Mucosa of stomach (tissue), 1 donor: ENCODE measurements around the gene MAST2.

Experiments
- H3K27me3 ChIP-seq: one replicate; pipeline ENCODE4 v1.7.0; 2013; ENCODE audit warnings: mild to moderate bottlenecking, low read length; ENCODE audit not compliant: control insufficient read depth, insufficient read depth
- H3K36me3 ChIP-seq: one replicate; pipeline ENCODE4 v1.7.0; 2013; ENCODE audit warnings: low read length; ENCODE audit not compliant: control insufficient read depth, insufficient read depth
- H3K4me1 ChIP-seq: one replicate; pipeline ENCODE4 v1.7.0; 2013; ENCODE audit warnings: mild to moderate bottlenecking, low read length; ENCODE audit not compliant: control insufficient read depth, insufficient read depth
- H3K4me3 ChIP-seq: one replicate; pipeline ENCODE4 v1.7.0; 2013; ENCODE audit warnings: low read length
- H3K9ac ChIP-seq: one replicate; pipeline ENCODE4 v1.7.0; 2013; ENCODE audit warnings: mild to moderate bottlenecking, low read length, moderate library complexity
- H3K9me3 ChIP-seq: one replicate; pipeline ENCODE4 v1.7.0; 2013; ENCODE audit warnings: mild to moderate bottlenecking, low read length, moderate library complexity; ENCODE audit not compliant: control insufficient read depth
- donor health status: Pancreatic carcinoma.

MAST2 gene

DNA sequence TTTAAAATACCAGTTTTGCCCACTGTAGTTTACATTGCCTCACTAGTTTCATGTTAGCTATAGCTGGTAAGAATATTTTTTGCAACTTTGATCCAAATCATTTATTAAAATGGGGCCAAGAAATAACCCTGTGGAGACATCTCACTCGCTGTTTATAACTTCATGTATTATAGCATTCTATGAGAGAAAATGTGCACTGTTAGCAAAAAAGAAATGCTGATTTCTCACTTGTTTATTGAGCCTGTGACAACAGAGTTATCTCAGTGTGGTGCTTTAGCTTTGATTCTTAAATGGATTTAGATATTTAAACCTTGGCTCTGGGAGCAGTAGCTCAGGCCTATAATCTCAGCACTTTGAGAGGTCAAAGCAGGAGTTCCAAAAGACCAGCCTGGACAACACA lies 201.1 kb downstream of the MAST2 start:
- no peaks in the 10 kb centered on the region for H3K9me3 ChIP-seq
- H3K36me3 ChIP-seq = no peaks in the 10 kb centered on the region
- no peaks in the 10 kb centered on the region for H3K27me3 ChIP-seq
- no peak overlapping the region for H3K4me3 ChIP-seq
- no peak overlapping the region for H3K9ac ChIP-seq
- H3K4me1 ChIP-seq = no peaks in the 10 kb centered on the region

DNA sequence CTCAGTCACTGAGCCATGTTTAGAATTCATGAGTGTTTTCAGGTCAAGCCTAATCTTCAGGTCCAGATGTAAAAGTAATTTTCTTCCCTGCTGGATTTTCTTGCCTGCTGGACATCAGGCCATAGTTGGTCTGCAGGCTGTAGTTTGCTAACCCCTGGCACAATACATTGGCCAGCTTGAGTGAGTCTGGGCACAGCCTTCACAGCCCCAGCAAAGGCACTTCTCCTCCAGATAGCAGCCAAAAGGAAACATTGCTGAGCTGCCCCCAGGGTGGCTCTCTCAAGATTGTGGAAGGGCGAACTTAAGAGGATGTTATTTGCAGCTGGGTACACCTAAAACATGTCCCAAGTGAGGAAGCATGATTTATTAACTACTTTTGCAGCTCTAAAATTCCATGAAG lies 202.2 kb downstream of the MAST2 start:
- no peak overlapping the region for H3K4me3 ChIP-seq
- no peaks in the 10 kb centered on the region for H3K27me3 ChIP-seq
- peaks cover 8% of the 10 kb centered on the region for H3K4me1 ChIP-seq
- no peak overlapping the region for H3K9ac ChIP-seq
- no peaks in the 10 kb centered on the region for H3K36me3 ChIP-seq
- no peaks in the 10 kb centered on the region for H3K9me3 ChIP-seq

DNA sequence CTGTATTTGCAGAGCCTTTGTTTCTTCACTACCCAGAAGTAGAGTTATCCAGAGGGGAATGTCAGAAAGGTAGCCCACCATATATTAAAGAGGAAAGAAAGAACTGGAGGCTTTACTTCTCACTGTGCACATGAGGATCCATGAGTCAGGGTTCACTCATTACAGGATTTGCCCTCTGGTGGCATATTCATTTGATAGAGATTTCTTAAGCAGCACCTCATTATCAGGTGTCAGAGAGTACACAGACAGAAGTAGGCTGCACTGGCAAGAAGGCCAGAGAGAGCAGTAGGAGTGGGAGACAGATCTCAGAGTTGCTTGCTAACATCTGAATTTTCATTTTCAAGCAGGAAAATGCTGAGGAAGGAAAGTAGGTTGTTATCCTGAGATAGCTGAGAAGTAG lies 205.2 kb downstream of the MAST2 start:
- Histone ChIP-seq H3K36me3 (no peaks in the 10 kb centered on the region), H3K4me3 (no peak overlapping the region), H3K4me1 (peaks cover 8% of the 10 kb centered on the region), H3K27me3 (no peaks in the 10 kb centered on the region), H3K9me3 (no peaks in the 10 kb centered on the region), H3K9ac (no peak overlapping the region)

GRCh38 chr1:46010611-46011010 lies 207.2 kb downstream of the MAST2 start:
- H3K9me3 ChIP-seq = no peaks in the 10 kb centered on the region
- no peaks in the 10 kb centered on the region for H3K27me3 ChIP-seq
- no peak overlapping the region for H3K4me3 ChIP-seq
- H3K9ac ChIP-seq = no peak overlapping the region
- H3K36me3 ChIP-seq = no peaks in the 10 kb centered on the region
- H3K4me1 ChIP-seq = peaks cover 8% of the 10 kb centered on the region

DNA sequence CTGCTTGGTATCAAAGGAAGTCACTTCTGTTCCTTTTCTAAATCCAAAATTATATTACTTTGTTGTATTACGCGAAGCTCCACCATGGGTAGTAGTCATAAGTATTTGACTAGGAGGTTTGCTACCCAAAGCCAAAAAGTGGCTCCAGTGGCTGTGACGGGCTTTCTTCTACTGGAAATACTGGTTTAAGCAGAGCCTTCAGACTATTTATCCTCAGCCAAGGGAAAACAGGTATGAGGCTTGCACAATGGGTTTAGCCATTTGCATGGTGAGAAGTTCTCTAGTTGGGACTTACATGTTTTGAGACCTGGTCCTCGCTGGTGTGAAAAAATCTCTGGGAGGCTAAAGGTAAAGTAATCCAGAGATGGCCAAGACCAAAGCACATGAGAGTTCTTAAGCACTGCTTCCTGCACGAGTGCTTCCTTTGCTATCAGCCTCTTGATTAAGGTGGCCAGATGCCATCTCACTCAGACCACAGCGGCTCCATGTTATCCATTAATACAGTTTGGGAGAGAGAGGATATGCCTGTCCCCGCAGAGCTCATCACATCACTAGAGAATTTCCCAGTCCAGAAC lies 207.8 kb downstream of the MAST2 start:
- peaks cover 8% of the 10 kb centered on the region for H3K4me1 ChIP-seq
- no peaks in the 10 kb centered on the region for H3K9me3 ChIP-seq
- no peaks in the 10 kb centered on the region for H3K36me3 ChIP-seq
- no peak overlapping the region for H3K4me3 ChIP-seq
- H3K9ac ChIP-seq = no peak overlapping the region
- no peaks in the 10 kb centered on the region for H3K27me3 ChIP-seq

GRCh38 chr1:46012236-46012635 lies 208.8 kb downstream of the MAST2 start:
- no peaks in the 10 kb centered on the region for H3K36me3 ChIP-seq
- H3K4me3 ChIP-seq = no peak overlapping the region
- no peaks in the 10 kb centered on the region for H3K9me3 ChIP-seq
- H3K27me3 ChIP-seq = no peaks in the 10 kb centered on the region
- peaks cover 8% of the 10 kb centered on the region for H3K4me1 ChIP-seq
- H3K9ac ChIP-seq = no peak overlapping the region

DNA sequence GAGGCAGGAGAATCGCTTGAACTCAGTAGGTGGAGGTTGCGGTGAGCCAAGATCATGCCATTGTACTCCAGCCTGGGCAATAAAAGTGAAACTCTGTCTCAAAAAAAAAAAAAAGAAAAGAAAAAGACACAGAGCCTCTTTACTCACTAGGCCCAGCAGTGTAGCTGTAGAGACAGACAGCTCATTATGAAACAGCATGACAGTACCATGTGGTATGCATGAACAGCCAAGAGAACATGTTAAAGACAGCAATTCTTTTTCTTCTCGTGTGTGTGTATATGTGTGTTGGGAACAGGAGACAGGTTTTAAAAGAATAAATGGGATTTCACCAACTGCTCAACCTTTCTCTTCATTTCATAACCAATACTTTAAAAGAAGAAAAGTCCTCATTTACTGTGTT lies 210.2 kb downstream of the MAST2 start:
- no peaks in the 10 kb centered on the region for H3K9me3 ChIP-seq
- H3K9ac ChIP-seq = no peak overlapping the region
- no peaks in the 10 kb centered on the region for H3K27me3 ChIP-seq
- no peak overlapping the region for H3K4me3 ChIP-seq
- H3K4me1 ChIP-seq = peaks cover 8% of the 10 kb centered on the region
- H3K36me3 ChIP-seq = no peaks in the 10 kb centered on the region

DNA sequence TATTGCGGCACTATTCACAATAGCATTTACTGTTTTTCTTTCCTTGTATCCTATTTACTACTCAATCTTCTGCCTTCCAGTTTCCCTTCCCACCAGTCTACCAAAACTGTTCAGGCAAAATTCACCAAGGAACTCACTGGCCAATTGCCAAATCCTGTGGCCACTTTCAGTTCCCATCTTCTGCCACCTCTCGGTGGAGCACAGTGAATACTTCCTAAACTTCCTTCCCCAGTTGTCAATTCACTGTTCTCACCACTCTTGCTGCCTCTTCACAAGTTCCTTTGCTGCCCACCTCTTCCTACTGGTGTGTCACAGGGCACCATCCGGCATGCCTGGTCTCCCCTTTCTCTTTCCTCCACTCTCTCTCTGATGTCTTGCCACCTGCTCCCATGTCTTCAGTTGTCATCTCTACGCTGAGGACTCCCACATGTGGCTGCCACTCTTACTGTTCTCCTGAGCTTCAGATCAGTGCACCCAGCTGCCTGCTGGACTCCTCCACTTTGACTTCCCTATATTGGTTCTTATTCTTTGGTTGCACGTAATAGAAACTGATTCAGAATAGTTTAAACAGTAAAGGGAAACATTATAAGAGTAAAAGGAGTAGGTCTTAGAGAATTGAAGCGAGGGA lies 214.6 kb downstream of the MAST2 start:
- Histone ChIP-seq H3K4me1 (no peaks in the 10 kb centered on the region), H3K27me3 (no peaks in the 10 kb centered on the region), H3K9me3 (no peaks in the 10 kb centered on the region), H3K9ac (no peak overlapping the region), H3K4me3 (no peak overlapping the region), H3K36me3 (no peaks in the 10 kb centered on the region)

DNA sequence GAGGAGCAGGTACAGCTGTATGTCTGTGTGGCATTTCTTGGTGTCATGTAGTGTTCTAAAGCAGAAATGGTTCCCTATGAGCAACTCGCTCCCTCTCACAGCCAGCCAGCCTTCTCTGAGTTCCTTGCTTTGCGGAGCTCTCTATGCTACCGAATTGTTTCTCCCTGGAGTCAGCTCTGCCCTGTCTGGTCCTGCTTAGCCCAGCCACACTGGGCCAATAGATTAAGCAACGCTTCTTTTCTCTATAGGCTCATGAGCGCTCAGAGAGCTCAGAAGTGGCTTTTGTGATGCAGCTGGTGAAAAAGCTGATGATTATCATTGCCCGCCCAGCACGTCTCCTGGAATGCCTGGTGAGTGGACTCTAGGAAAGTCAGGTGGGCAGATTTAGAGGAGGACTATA lies 215.9 kb downstream of the MAST2 start:
- no peak overlapping the region for H3K9ac ChIP-seq
- no peak overlapping the region for H3K4me3 ChIP-seq
- no peaks in the 10 kb centered on the region for H3K9me3 ChIP-seq
- no peaks in the 10 kb centered on the region for H3K36me3 ChIP-seq
- no peaks in the 10 kb centered on the region for H3K27me3 ChIP-seq
- no peaks in the 10 kb centered on the region for H3K4me1 ChIP-seq

DNA sequence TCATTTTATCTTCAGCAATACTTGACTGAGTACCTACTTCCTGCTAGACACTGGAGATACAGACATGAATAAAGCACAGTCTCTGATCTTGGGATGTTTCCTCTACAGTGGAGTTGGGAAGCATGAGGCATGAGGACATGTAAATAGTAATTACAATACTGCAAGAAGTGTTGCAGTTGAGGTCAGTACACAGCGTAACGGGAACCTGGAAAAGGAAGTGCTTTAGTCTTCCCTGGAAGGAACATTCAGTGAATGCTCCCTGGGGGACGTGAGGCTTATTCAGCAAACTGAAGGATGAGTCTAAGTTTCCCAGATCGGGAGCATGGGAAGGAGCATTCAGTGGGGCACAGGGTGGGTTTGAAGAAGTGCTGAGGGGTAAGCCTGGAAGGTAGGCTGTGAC lies 216.6 kb downstream of the MAST2 start:
- Histone ChIP-seq H3K4me1 (no peaks in the 10 kb centered on the region), H3K36me3 (no peaks in the 10 kb centered on the region), H3K4me3 (no peak overlapping the region), H3K9me3 (no peaks in the 10 kb centered on the region), H3K9ac (no peak overlapping the region), H3K27me3 (no peaks in the 10 kb centered on the region)

GRCh38 chr1:46021046-46021996 lies 217.9 kb downstream of the MAST2 start:
- Histone ChIP-seq H3K4me1 (no peaks in the 10 kb centered on the region), H3K9ac (no peak overlapping the region), H3K27me3 (no peaks in the 10 kb centered on the region), H3K9me3 (no peaks in the 10 kb centered on the region), H3K36me3 (no peaks in the 10 kb centered on the region), H3K4me3 (no peak overlapping the region)

DNA sequence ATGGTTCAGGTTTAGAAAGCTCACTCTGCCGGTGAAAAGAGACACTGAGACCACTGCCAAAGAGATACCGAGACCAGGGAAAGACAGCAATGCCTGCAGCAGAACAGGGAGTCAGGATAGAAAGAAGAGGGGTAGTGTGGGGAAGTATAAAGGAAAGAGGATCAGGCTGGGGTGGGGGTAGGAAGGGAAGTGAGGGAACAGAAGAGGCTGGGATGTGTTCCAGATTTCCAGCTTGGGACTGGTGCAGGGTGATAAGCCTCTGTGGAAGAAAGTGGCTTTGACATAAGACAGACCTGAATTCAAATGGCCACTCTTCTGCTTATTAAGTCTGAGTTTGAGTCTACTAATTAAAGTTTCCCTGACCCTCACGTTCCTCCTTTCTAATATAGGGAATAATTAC lies 223.1 kb downstream of the MAST2 start:
- H3K4me1 ChIP-seq = no peaks in the 10 kb centered on the region
- no peak overlapping the region for H3K9ac ChIP-seq
- H3K27me3 ChIP-seq = no peaks in the 10 kb centered on the region
- H3K9me3 ChIP-seq = no peaks in the 10 kb centered on the region
- no peak overlapping the region for H3K4me3 ChIP-seq
- no peaks in the 10 kb centered on the region for H3K36me3 ChIP-seq
